Panc1 (cell line): ENCODE results near the gene ARL5A. TPM values are rescaled to one million over a fixed set of nuclear protein-coding genes. Genes with fewer than 3 reads are reported as not detected.

Source experiments
- ATAC-seq: fragments of 200-7000 bp; cut with Tn5 transposase; 2 replicates; pipeline ENCODE4 v1.9.1; 2020; ENCODE audit warnings: mild to moderate bottlenecking, moderate library complexity
- BruUV-seq: library from RNA; stranded (reverse); fragments of 400-500 nt; replicated peaks from 2 replicates; lab custom pipeline; 2021; lab: Mats Ljungman, UMichigan
- CTCF ChIA-PET: fragments of 300-600 bp; sonication (Branson Sonifier 250); formaldehyde crosslinking; loops from one replicate; lab custom pipeline; 2022; ENCODE audit warnings: antibody characterized with exemption; lab: Charles Lee
- POLR2A ChIA-PET: fragments of 300-600 bp; sonication (Branson Sonifier 250); formaldehyde crosslinking; loops from one replicate; lab custom pipeline; 2022; ENCODE audit warnings: antibody characterized with exemption; lab: Charles Lee
- DNase-seq: peaks from one replicate; pipeline ENCODE4 v3.0.0-alpha.2; 2010; ENCODE audit warnings: low read depth, low spot score
- H3K27ac ChIP-seq: 2 replicates; pipeline ENCODE4 v1.5.1; 2011; ENCODE audit warnings: mild to moderate bottlenecking, low read length, inconsistent platforms
- H3K27me3 ChIP-seq: fragments of 200-500 bp; sonication (Bioruptor generic); 2 replicates; pipeline ENCODE4 v1.6.0; 2014; ENCODE audit warnings: low read length, inconsistent platforms; ENCODE audit not compliant: control insufficient read depth, insufficient read depth
- H3K36me3 ChIP-seq: fragments of 200-500 bp; sonication (Bioruptor generic); 2 replicates; pipeline ENCODE4 v1.5.1; 2014; ENCODE audit warnings: inconsistent platforms, mild to moderate bottlenecking, low read length, moderate library complexity; ENCODE audit not compliant: control insufficient read depth, insufficient read depth
- H3K4me1 ChIP-seq: 2 replicates; pipeline ENCODE4 v1.5.1; 2011; ENCODE audit warnings: inconsistent platforms, mild to moderate bottlenecking, low read length, moderate library complexity; ENCODE audit not compliant: control insufficient read depth, insufficient read depth
- H3K4me3 ChIP-seq, 2 experiments: 2 replicates each; pipeline ENCODE4 v1.5.1; 2011 to 2012; ENCODE audit warnings: low read depth in 2 of 2, low read length in 2 of 2, mild to moderate bottlenecking in 2 of 2, inconsistent platforms in 1 of 2, moderate library complexity in 1 of 2
- H3K9me3 ChIP-seq: fragments of 200-500 bp; sonication (Bioruptor generic); 2 replicates; pipeline ENCODE4 v1.5.1; 2014; ENCODE audit warnings: low read depth, mild to moderate bottlenecking, inconsistent platforms, low read length, moderate library complexity; ENCODE audit not compliant: control insufficient read depth, insufficient read depth
- POLR2AphosphoS5 ChIP-seq: IDR thresholded peaks from 2 replicates; pipeline ENCODE4 v1.6.1; 2012; ENCODE audit warnings: mild to moderate bottlenecking, low read depth, low read length, moderate library complexity
- SIN3A ChIP-seq: IDR thresholded peaks from 2 replicates; pipeline ENCODE4 v1.6.1; 2012; ENCODE audit warnings: low read depth, mild to moderate bottlenecking, low read length, moderate library complexity, borderline replicate concordance; ENCODE audit not compliant: insufficient read depth
- TCF7L2 ChIP-seq: IDR thresholded peaks from 2 replicates; pipeline ENCODE4 v1.6.1; 2011; ENCODE audit warnings: mild to moderate bottlenecking, low read depth, low read length, inconsistent platforms
- in situ Hi-C: cut with HindIII; loops from 2 replicates; pipeline ENCODE4 v1.10.0; 2016; ENCODE audit warnings: low sequenced_read_pairs, low pct_unique_long_range_greater_than_20kb
- intact Hi-C: fragments of 100-400 bp; cut with micrococcal nuclease; formaldehyde crosslinking; loops from one replicate; pipeline ENCODE4 v1.10.0; 2022; ENCODE audit not compliant: unreplicated experiment
- total RNA-seq: library from RNA; stranded (reverse); gene quantifications from one replicate; pipeline ENCODE4 v1.2.1, GENCODE V29; 2021; ENCODE audit not compliant: unreplicated experiment
- TF ChIP-seq, protein P1 (sequence below), 2 experiments: IDR thresholded peaks; 2 replicates each; pipeline ENCODE4 v1.6.1; 2011 to 2012; ENCODE audit warnings: low read depth in 2 of 2, control low read depth in 1 of 2, low read length in 1 of 2, mild to moderate bottlenecking in 1 of 2, moderate library complexity in 1 of 2; ENCODE audit not compliant: insufficient read depth in 1 of 2
- TF ChIP-seq, protein P2 (sequence below): fragments of 450-650 bp; IDR thresholded peaks from 2 replicates; pipeline ENCODE4 v1.5.1; 2017; ENCODE audit warnings: mild to moderate bottlenecking

ARL5A gene
- total RNA-seq, 1 experiment from 2014 or later = 47.5 TPM

DNA sequence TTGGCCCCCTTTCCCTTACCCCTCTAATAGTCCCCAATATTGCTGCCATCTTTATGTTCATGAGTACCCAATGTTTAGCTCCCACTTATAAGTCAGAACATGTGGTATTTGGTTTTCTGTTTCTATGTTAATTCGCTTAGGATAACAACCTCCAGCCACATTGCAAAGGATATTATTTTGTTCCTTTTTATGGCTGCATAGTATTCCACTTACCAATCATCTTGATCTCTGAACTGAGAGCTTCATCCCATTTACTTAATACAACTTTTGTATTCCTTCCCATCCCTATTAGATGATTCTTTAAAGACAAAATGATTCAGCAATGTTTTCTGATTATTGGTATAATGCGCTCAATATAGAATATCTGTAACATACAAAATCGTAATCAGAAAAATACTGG, 36.7 kb downstream of the ARL5A start:
- intact Hi-C loops = loop anchor here (10.0 kb wide), 1 partner anchor 233 kb away; no protein-coding TSS in a partner anchor
- no peak for ATAC-seq
- H3K27ac ChIP-seq = no peak overlapping the region
- no TSS peak for BruUV-seq
- ChIA-PET POLR2A (no interaction called here), CTCF (no interaction called here)
- no peak overlapping the region for H3K4me3 ChIP-seq
- H3K36me3 ChIP-seq = no peaks in the 10 kb centered on the region
- no peak for DNase-seq
- H3K4me1 ChIP-seq = no peaks in the 10 kb centered on the region
- TF ChIP-seq, protein P1, sequence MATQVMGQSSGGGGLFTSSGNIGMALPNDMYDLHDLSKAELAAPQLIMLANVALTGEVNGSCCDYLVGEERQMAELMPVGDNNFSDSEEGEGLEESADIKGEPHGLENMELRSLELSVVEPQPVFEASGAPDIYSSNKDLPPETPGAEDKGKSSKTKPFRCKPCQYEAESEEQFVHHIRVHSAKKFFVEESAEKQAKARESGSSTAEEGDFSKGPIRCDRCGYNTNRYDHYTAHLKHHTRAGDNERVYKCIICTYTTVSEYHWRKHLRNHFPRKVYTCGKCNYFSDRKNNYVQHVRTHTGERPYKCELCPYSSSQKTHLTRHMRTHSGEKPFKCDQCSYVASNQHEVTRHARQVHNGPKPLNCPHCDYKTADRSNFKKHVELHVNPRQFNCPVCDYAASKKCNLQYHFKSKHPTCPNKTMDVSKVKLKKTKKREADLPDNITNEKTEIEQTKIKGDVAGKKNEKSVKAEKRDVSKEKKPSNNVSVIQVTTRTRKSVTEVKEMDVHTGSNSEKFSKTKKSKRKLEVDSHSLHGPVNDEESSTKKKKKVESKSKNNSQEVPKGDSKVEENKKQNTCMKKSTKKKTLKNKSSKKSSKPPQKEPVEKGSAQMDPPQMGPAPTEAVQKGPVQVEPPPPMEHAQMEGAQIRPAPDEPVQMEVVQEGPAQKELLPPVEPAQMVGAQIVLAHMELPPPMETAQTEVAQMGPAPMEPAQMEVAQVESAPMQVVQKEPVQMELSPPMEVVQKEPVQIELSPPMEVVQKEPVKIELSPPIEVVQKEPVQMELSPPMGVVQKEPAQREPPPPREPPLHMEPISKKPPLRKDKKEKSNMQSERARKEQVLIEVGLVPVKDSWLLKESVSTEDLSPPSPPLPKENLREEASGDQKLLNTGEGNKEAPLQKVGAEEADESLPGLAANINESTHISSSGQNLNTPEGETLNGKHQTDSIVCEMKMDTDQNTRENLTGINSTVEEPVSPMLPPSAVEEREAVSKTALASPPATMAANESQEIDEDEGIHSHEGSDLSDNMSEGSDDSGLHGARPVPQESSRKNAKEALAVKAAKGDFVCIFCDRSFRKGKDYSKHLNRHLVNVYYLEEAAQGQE (IDR thresholded peaks at IDR 0.05; ENCODE audit: insufficient read depth in 1 of 2, low read depth in 2 of 2, low read length in 1 of 2) = no peak
- TF ChIP-seq, protein P2, sequence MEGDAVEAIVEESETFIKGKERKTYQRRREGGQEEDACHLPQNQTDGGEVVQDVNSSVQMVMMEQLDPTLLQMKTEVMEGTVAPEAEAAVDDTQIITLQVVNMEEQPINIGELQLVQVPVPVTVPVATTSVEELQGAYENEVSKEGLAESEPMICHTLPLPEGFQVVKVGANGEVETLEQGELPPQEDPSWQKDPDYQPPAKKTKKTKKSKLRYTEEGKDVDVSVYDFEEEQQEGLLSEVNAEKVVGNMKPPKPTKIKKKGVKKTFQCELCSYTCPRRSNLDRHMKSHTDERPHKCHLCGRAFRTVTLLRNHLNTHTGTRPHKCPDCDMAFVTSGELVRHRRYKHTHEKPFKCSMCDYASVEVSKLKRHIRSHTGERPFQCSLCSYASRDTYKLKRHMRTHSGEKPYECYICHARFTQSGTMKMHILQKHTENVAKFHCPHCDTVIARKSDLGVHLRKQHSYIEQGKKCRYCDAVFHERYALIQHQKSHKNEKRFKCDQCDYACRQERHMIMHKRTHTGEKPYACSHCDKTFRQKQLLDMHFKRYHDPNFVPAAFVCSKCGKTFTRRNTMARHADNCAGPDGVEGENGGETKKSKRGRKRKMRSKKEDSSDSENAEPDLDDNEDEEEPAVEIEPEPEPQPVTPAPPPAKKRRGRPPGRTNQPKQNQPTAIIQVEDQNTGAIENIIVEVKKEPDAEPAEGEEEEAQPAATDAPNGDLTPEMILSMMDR = no peak
- TF ChIP-seq POLR2AphosphoS5 (no peak), SIN3A (no peak), TCF7L2 (no peak)
- H3K9me3 ChIP-seq = no peaks in the 10 kb centered on the region
- in situ Hi-C loops = no loop called here
- H3K27me3 ChIP-seq = no peaks in the 10 kb centered on the region

DNA sequence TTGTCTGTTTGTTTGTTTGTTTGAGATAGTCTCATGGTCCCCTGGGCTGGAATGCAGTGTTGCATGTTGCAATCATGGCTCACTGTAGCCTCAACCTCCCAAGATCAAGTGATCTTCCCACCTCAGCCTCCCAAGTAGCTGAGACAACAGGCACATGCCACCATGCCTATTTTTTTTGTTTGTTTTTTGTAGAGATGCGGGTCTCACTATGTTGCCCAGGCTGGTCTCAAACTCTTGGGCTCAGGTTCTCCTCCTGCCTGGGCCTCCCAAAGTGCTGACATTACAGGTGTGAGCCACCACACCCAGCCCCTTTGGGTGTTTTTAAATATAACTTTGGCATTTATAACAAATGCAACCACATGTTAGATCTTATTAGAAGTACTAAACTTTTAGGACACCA, 37.5 kb downstream of the ARL5A start:
- in situ Hi-C loops = no loop called here
- POLR2A ChIA-PET = no interaction called here
- no peaks in the 10 kb centered on the region for H3K4me1 ChIP-seq

More for the DNA sequence above, 37.5 kb downstream of the ARL5A start:
- Histone ChIP-seq H3K4me3 (no peak overlapping the region), H3K36me3 (no peaks in the 10 kb centered on the region), H3K27ac (no peak overlapping the region), H3K9me3 (no peaks in the 10 kb centered on the region), H3K27me3 (no peaks in the 10 kb centered on the region)
- DNase-seq = no peak
- no peak for ATAC-seq
- TF ChIP-seq SIN3A (no peak), TCF7L2 (no peak), POLR2AphosphoS5 (no peak)
- TF ChIP-seq, protein P2 = no peak
- TF ChIP-seq, protein P1 (IDR thresholded peaks at IDR 0.05; ENCODE audit: insufficient read depth in 1 of 2, low read depth in 2 of 2, low read length in 1 of 2) = no peak
- no TSS peak for BruUV-seq
- intact Hi-C loops = loop anchor here (10.0 kb wide), 1 partner anchor 234 kb away; no protein-coding TSS in a partner anchor
- CTCF ChIA-PET = no interaction called here
